Cardiac fibroblast (primary cell): ENCODE results near the gene UBAP2L.

Source experiments
- DNase-seq, 2 donors: peaks; one replicate each; pipeline versions ENCODE4 v3.0.0 to v3.0.0-alpha.2; 2010; ENCODE audit warnings: low read depth in 2 of 2
- H3K4me3 ChIP-seq, 2 donors: replicated peaks in 1 of 2; 1 replicate in 1 of 2; 2 replicates in 1 of 2; pipeline ENCODE4 v1.5.1; 2011; ENCODE audit warnings: low read depth in 2 of 2, low read length in 2 of 2, mild to moderate bottlenecking in 2 of 2, moderate library complexity in 1 of 2
- TF ChIP-seq, protein P1 (sequence below): IDR thresholded peaks from one replicate; pipeline ENCODE4 v1.5.1; 2011; ENCODE audit warnings: low read depth, mild to moderate bottlenecking, low read length, inconsistent platforms

The UBAP2L gene

DNA sequence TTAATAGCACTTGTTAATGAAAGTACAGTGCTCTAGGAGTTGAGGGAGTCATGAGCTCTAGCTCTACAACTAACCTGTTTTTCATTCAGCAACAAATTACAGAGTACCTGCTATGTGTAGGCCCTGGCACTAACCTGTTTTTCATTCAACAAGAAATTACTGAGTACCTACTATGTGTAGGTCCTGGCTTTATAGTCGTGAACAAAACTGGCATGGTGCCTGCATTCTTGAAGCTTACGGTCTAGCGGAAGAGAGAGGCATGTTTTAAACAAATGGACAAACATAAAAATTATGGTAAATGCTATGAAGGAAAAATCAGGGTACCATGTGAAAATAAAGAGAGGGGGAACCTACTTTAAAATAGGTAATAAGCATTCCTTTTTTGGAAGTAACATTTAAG is 2.2 kb upstream of the UBAP2L start:
- no peak overlapping the region for H3K4me3 ChIP-seq
- TF ChIP-seq, protein P1, sequence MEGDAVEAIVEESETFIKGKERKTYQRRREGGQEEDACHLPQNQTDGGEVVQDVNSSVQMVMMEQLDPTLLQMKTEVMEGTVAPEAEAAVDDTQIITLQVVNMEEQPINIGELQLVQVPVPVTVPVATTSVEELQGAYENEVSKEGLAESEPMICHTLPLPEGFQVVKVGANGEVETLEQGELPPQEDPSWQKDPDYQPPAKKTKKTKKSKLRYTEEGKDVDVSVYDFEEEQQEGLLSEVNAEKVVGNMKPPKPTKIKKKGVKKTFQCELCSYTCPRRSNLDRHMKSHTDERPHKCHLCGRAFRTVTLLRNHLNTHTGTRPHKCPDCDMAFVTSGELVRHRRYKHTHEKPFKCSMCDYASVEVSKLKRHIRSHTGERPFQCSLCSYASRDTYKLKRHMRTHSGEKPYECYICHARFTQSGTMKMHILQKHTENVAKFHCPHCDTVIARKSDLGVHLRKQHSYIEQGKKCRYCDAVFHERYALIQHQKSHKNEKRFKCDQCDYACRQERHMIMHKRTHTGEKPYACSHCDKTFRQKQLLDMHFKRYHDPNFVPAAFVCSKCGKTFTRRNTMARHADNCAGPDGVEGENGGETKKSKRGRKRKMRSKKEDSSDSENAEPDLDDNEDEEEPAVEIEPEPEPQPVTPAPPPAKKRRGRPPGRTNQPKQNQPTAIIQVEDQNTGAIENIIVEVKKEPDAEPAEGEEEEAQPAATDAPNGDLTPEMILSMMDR: no peak

DNA sequence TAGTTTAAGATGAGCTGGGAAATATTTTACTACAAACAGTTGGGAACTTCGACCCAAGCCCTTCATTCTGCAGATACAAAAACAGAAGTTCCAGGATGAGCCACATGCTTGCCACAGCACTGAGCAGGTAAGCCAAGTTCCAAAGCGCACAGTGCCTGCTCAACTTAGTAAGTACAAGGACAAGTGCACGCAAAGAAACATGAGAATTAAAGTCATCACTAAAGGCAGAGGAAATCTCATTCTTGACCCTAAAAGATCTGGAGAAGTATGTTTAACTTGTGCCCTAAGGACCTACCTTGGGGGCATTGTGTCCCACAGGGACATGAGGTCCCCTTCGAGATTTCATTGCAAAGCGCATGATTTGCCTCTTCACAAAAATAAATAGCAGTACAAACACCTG is 1.2 kb upstream of the UBAP2L start:
- H3K4me3 ChIP-seq: peak overlapping the region; percentile 96
- peak; percentile 25 to 42 for DNase-seq
- TF ChIP-seq, protein P1: no peak

More for the DNA sequence above, 2.2 kb upstream of the UBAP2L start:
- DNase-seq: no peak

DNA sequence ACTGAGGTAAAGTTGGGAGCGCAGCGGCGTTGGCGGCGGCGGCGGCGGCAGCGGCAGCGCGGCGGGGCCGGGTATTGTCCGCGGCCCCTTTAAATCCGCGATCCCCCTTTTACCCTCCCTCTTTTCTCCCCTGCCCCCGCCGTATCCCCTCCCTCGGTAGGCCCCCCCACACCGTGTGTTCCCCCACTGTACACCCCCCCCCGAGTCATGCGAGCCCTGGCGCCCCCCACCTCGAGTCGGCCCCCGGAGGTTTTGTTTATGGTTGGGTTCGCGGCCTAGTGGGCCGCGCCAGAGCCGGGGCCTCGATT is 169 bp downstream of the UBAP2L start:
- TF ChIP-seq, protein P1: no peak
- H3K4me3 ChIP-seq: peak overlapping the region; percentile 84 to 89
- no peak for DNase-seq

DNA sequence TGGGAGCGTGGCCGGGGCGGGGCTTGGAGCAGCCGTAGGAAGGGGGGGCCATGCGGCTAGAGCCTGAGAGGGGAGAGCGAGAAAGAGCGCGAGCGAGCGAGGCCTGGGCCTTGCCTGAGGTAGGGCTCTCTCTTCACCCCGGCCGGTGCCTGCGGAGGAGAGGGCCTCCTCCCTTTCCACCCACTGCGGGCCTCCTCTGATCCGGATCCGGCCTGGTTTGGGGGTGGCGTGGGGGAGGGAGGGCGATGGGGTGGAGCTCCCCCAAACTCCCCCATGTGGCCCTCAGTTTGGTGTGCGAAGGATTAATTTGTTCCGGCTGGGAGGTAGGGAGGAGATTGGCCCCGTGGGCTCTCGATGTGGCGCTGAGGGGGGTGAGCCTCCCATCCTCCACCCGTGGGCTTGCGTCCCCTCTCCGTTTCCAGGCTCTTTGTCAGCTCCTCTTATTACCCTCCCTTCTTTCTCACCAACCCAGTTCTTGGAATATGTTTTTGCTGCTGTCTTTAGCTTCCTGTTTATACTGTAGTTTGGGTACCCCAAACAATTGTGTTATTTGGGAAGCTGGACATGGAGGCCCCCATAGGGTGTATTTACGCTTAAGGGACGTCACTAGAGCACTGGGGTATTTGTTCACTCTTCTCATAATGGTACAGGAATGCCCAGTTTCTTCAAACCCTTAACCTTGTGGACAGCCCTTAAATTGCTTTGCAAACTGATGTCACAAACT is 685 bp downstream of the UBAP2L start:
- TF ChIP-seq, protein P1: no peak
- peak; percentile 77 to 79 for DNase-seq
- H3K4me3 ChIP-seq: peak overlapping the region; percentile 84 to 89

DNA sequence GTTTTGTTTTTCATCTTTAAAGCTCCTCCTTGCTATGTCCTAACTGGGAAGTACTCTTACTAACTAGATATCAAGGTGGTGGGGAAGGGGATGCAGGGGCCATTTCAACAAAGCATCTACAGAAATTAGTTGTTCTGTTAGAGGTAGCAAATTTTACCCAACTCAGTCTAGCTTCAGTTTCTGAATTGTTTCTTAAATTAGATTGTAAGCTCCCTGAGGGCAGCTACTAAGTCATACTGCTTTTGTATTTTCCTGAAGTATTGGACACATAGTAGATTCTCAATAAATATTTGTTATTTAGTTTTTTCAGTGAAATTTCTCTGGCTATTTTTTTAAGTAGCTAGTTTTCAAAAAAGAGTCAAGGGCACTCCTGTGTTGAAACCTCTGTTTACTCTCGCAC is 1.8 kb downstream of the UBAP2L start:
- peak overlapping the region; percentile 84 to 89 for H3K4me3 ChIP-seq
- TF ChIP-seq, protein P1: no peak
- peak; percentile 17 to 30 for DNase-seq

DNA sequence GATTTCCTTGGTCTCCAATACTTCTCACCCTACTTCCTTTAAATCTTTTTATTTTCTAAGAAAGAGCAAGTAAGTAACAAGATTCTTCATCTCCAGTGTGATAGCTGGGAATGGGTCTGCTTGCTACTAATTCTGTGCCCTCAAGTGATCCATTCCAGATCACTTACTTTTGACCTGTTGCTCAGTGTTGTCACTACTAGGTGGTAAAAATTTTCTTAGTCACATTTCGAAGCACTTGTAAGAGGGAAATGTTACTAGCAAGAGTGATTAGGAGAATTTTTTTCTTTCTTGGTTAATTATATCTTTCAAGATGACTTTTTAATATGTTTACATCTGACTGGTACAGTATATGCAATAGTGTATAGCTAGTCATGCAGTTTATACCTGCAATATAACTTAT is 2.2 kb downstream of the UBAP2L start:
- DNase-seq: no peak
- TF ChIP-seq, protein P1: no peak
- no peak overlapping the region for H3K4me3 ChIP-seq

DNA sequence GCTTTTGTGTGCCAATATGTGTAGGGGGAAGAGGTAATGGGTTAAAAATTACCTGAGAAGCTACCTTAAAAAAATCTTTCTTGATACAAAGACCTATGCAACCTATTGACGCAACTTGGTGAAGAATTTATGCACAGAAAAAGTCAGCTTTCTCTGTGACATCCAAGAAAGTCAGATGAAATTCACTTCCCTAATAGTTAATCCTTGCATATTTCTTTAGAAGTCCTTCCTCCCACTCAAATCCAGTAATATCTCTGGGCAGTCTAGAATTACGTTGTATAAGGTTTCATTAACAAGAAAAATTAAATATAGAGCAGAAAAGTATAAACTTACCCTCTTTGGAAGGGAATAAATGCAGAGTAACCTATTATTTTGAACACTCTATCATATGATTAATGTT is 2.9 kb downstream of the UBAP2L start:
- DNase-seq: no peak
- no peak overlapping the region for H3K4me3 ChIP-seq
- TF ChIP-seq, protein P1: no peak
